ENCODE data around the gene GRAMD1A. TPM values are rescaled to one million over a fixed set of nuclear protein-coding genes. Genes with fewer than 3 reads are reported as not detected.

GRAMD1A gene
- total RNA-seq, 1 experiment from 2014 or later, result 75.4 TPM

- TF ChIP-seq ZNF274 (IDR thresholded peaks at IDR 0.05; ENCODE audit: low read depth, low read length), result no peak
Measured at GRCh38 chr19:35076026-35076370, 75.9 kb downstream of the GRAMD1A start (continued).

Other genes with a start within 250 kb of the GRAMD1A start
- gene ZNF599, start 227.1 kb upstream of the GRAMD1A start, total RNA-seq (2021; ENCODE audit: unreplicated experiment), result 2.2 TPM
- 4.1 TPM for gene ZNF30, start 73.4 kb upstream of the GRAMD1A start, total RNA-seq (2021; ENCODE audit: unreplicated experiment)
- gene ZNF792, start 36.1 kb upstream of the GRAMD1A start, total RNA-seq (2021; ENCODE audit: unreplicated experiment), result 3.6 TPM
- 6.6 TPM for gene SCN1B, start 30.1 kb downstream of the GRAMD1A start, total RNA-seq (2021; ENCODE audit: unreplicated experiment)
- 0.32 TPM for gene HPN, start 41.4 kb downstream of the GRAMD1A start, total RNA-seq (2021; ENCODE audit: unreplicated experiment)
- gene FXYD3, start 115.5 kb downstream of the GRAMD1A start, total RNA-seq (2021; ENCODE audit: unreplicated experiment), result 17.4 TPM
- 0.32 TPM for gene LGI4, start 134.7 kb downstream of the GRAMD1A start, total RNA-seq (2021; ENCODE audit: unreplicated experiment)
- 7.8 TPM for gene FXYD1, start 138.5 kb downstream of the GRAMD1A start, total RNA-seq (2021; ENCODE audit: unreplicated experiment)
- gene FXYD7, start 142.9 kb downstream of the GRAMD1A start, total RNA-seq (2021; ENCODE audit: unreplicated experiment), result 0.71 TPM
- gene FXYD5, start 154.4 kb downstream of the GRAMD1A start, total RNA-seq (2021; ENCODE audit: unreplicated experiment), result 123 TPM
- gene FAM187B, start 228.4 kb downstream of the GRAMD1A start, total RNA-seq (2021; ENCODE audit: unreplicated experiment), result not detected
- 211 TPM for gene LSR, start 248.7 kb downstream of the GRAMD1A start, total RNA-seq (2021; ENCODE audit: unreplicated experiment)